H1 (cell line): Measurements from ENCODE around the gene TSPAN17. TPM values are rescaled to one million over a fixed set of nuclear protein-coding genes. Genes with fewer than 3 reads are reported as not detected.

Experiments
- CTCF ChIA-PET: fragments of 300-600 bp; sonication (Branson Sonifier 250); formaldehyde crosslinking; loops from one replicate; lab custom pipeline; 2021; ENCODE audit not compliant: partially characterized antibody; lab: Charles Lee
- POLR2A ChIA-PET: fragments of 300-600 bp; sonication (Branson Sonifier 250); formaldehyde crosslinking; loops from one replicate; lab custom pipeline; 2021; ENCODE audit warnings: inconsistent platforms; ENCODE audit not compliant: partially characterized antibody; lab: Charles Lee
- DNase-seq, 2 experiments: peaks; one replicate each; pipeline versions ENCODE4 v3.0.0 to v3.0.0-alpha.2; 2010 to 2022; ENCODE audit warnings: low spot score in 2 of 2, low read depth in 1 of 2, mixed read lengths in 1 of 2
- FAIRE-seq: peaks from 2 replicates; lab custom pipeline; 2011; peaks lifted over from hg19 to GRCh38; lab: Jason Lieb, UNC
- H2AFZ ChIP-seq: 2 replicates; pipeline ENCODE4 v1.8.1; 2012; ENCODE audit warnings: low read length, inconsistent platforms
- H2AK5ac ChIP-seq: 2 replicates; pipeline ENCODE4 v1.6.1; 2013; ENCODE audit warnings: low read depth, low read length
- H2BK120ac ChIP-seq: replicated peaks from 2 replicates; pipeline ENCODE3; 2013; ENCODE audit warnings: low read depth, low read length, inconsistent platforms
- H2BK12ac ChIP-seq: 2 replicates; pipeline ENCODE4 v1.6.1; 2013; ENCODE audit warnings: low read depth, low read length
- H2BK15ac ChIP-seq: 2 replicates; pipeline ENCODE4 v1.6.1; 2013; ENCODE audit warnings: low read length
- H2BK20ac ChIP-seq: 2 replicates; pipeline ENCODE4 v1.6.1; 2013; ENCODE audit warnings: low read length
- H2BK5ac ChIP-seq: 2 replicates; pipeline ENCODE4 v1.6.1; 2013; ENCODE audit warnings: low read depth, low read length
- H3K14ac ChIP-seq: 2 replicates; pipeline ENCODE4 v1.6.1; 2013; ENCODE audit warnings: inconsistent platforms; ENCODE audit not compliant: insufficient read length
- H3K18ac ChIP-seq: 2 replicates; pipeline ENCODE4 v1.6.1; 2013; ENCODE audit warnings: low read length; ENCODE audit errors: extremely low read depth
- H3K23ac ChIP-seq: 2 replicates; pipeline ENCODE4 v1.6.1; 2013; ENCODE audit warnings: inconsistent platforms; ENCODE audit not compliant: insufficient read length
- H3K23me2 ChIP-seq: 2 replicates; pipeline ENCODE4 v1.6.1; 2013; ENCODE audit warnings: low read depth, low read length
- H3K27ac ChIP-seq: 2 replicates; pipeline ENCODE4 v1.6.1; 2011; ENCODE audit warnings: low read depth, low read length, inconsistent platforms
- H3K27me3 ChIP-seq, 4 experiments: replicated peaks in 1 of 4; 1 replicate in 1 of 4; 2 replicates in 3 of 4; pipeline versions ENCODE4 v1.6.1 to v1.8.1; 2011 to 2013; ENCODE audit warnings: low read length in 3 of 4, mild to moderate bottlenecking in 3 of 4, inconsistent platforms in 2 of 4, mixed read lengths in 2 of 4, moderate library complexity in 1 of 4; ENCODE audit not compliant: control insufficient read depth in 3 of 4, insufficient read depth in 3 of 4; ENCODE audit errors: extremely low read depth in 1 of 4
- H3K36me3 ChIP-seq, 4 experiments: 2 replicates each; pipeline versions ENCODE4 v1.6.1 to v1.8.1; 2011 to 2013; ENCODE audit warnings: mild to moderate bottlenecking in 4 of 4, low read length in 3 of 4, moderate library complexity in 2 of 4, control low read depth in 1 of 4, inconsistent platforms in 1 of 4; ENCODE audit not compliant: insufficient read depth in 4 of 4, control insufficient read depth in 2 of 4
- H3K4ac ChIP-seq: replicated peaks from 2 replicates; pipeline ENCODE3; 2013; ENCODE audit warnings: low read length, low read depth, mixed read lengths, inconsistent platforms; ENCODE audit not compliant: insufficient read length
- H3K4me1 ChIP-seq, 4 experiments: replicated peaks in 1 of 4; 1 replicate in 1 of 4; 2 replicates in 3 of 4; pipeline versions ENCODE4 v1.6.1 to v1.8.1; 2011 to 2013; ENCODE audit warnings: low read length in 3 of 4, inconsistent platforms in 2 of 4, mixed read lengths in 1 of 4; ENCODE audit not compliant: insufficient read depth in 4 of 4, control insufficient read depth in 3 of 4
- H3K4me2 ChIP-seq, 2 experiments: 2 replicates each; pipeline versions ENCODE4 v1.6.1 to v1.8.1; 2011 to 2013; ENCODE audit warnings: low read depth in 2 of 2, low read length in 2 of 2, control low read depth in 1 of 2, inconsistent platforms in 1 of 2, mild to moderate bottlenecking in 1 of 2; ENCODE audit not compliant: insufficient read depth in 1 of 2
- H3K4me3 ChIP-seq, 4 experiments: fragments of 200-600, 300-600 bp in 1 of 4; sonication (generic), shearing (Covaris generic), sonication (Bioruptor Twin) in 1 of 4; 2 replicates each; pipeline versions ENCODE4 v1.5.1 to v1.8.1; 2011 to 2016; ENCODE audit warnings: low read length in 4 of 4, low read depth in 3 of 4, control low read depth in 2 of 4, inconsistent platforms in 2 of 4, mild to moderate bottlenecking in 2 of 4, mixed read lengths in 1 of 4, moderate library complexity in 1 of 4; ENCODE audit not compliant: insufficient read depth in 2 of 4; ENCODE audit errors: extremely low read depth in 1 of 4
- H3K56ac ChIP-seq: replicated peaks from 2 replicates; pipeline ENCODE3; 2013; ENCODE audit warnings: low read depth, mild to moderate bottlenecking, mixed read lengths, low read length, inconsistent platforms; ENCODE audit not compliant: insufficient read length
- H3K79me1 ChIP-seq: 2 replicates; pipeline ENCODE4 v1.6.1; 2013; ENCODE audit warnings: low read depth, low read length, control low read depth
- H3K79me2 ChIP-seq, 2 experiments: 2 replicates each; pipeline versions ENCODE4 v1.6.1 to v1.8.1; 2012 to 2013; ENCODE audit warnings: low read length in 2 of 2, mild to moderate bottlenecking in 2 of 2, inconsistent platforms in 1 of 2; ENCODE audit not compliant: insufficient read depth in 2 of 2, control insufficient read depth in 1 of 2
- H3K9ac ChIP-seq, 4 experiments: replicated peaks in 1 of 4; 1 replicate in 1 of 4; 2 replicates in 3 of 4; pipeline versions ENCODE4 v1.6.1 to v1.8.1; 2011 to 2013; ENCODE audit warnings: low read depth in 3 of 4, low read length in 3 of 4, control low read depth in 2 of 4, mild to moderate bottlenecking in 2 of 4, moderate library complexity in 2 of 4, inconsistent platforms in 1 of 4; ENCODE audit errors: extremely low read depth in 1 of 4
- H3K9me3 ChIP-seq, 2 experiments: 2 replicates each; pipeline versions ENCODE4 v1.6.1 to v1.8.1; 2012 to 2013; ENCODE audit warnings: mild to moderate bottlenecking in 2 of 2, moderate library complexity in 2 of 2, control low read depth in 1 of 2, inconsistent platforms in 1 of 2, low read depth in 1 of 2, low read length in 1 of 2, mixed read lengths in 1 of 2; ENCODE audit not compliant: insufficient read depth in 2 of 2
- H4K20me1 ChIP-seq, 2 experiments: replicated peaks in 1 of 2; 2 replicates each; pipeline versions ENCODE3 to v1.8.1; 2011 to 2013; ENCODE audit warnings: inconsistent platforms in 2 of 2, low read length in 2 of 2, mild to moderate bottlenecking in 1 of 2; ENCODE audit not compliant: insufficient read depth in 2 of 2, control insufficient read depth in 1 of 2
- H4K5ac ChIP-seq: 2 replicates; pipeline ENCODE4 v1.6.1; 2013; ENCODE audit warnings: low read length, low read depth, mixed read lengths, inconsistent platforms; ENCODE audit not compliant: insufficient read length
- H4K8ac ChIP-seq: 2 replicates; pipeline ENCODE4 v1.8.0; 2013; ENCODE audit warnings: mild to moderate bottlenecking, moderate library complexity, low read length, inconsistent platforms; ENCODE audit not compliant: insufficient read depth; ENCODE audit errors: extremely low read depth
- H4K91ac ChIP-seq: replicated peaks from 2 replicates; pipeline ENCODE3; 2013; ENCODE audit warnings: low read length, mixed read lengths, inconsistent platforms; ENCODE audit not compliant: insufficient read length
- ASH2L ChIP-seq: fragments of 200-600, 300-600 bp; sonication (generic); IDR thresholded peaks from one replicate; pipeline ENCODE4 v1.7.1; 2017; ENCODE audit warnings: low read length
- CHD1 ChIP-seq: IDR thresholded peaks from 2 replicates; pipeline ENCODE4 v1.6.1; 2012; ENCODE audit warnings: low read depth, low read length, improper control_type of control experiment
- EZH2 ChIP-seq: fragments of 200-600 bp; sonication (generic); IDR thresholded peaks from 2 replicates; pipeline ENCODE4 v1.7.1; 2012; ENCODE audit warnings: low read depth, mild to moderate bottlenecking, moderate library complexity, low read length, inconsistent platforms; ENCODE audit not compliant: severe bottlenecking
- FOSL1 ChIP-seq: IDR thresholded peaks from 2 replicates; pipeline ENCODE4 v1.6.1; 2011; ENCODE audit warnings: mild to moderate bottlenecking, low read depth, low read length, moderate library complexity; ENCODE audit not compliant: insufficient read depth
- POU5F1 ChIP-seq: IDR thresholded peaks from 2 replicates; pipeline ENCODE4 v1.6.1; 2011; ENCODE audit warnings: low read depth, mild to moderate bottlenecking, low read length, moderate library complexity
- SIN3A ChIP-seq, 2 experiments: IDR thresholded peaks in 1 of 2; conservative IDR thresholded peaks in 1 of 2; 2 replicates each; pipeline ENCODE4 v1.6.1; 2011 to 2012; ENCODE audit warnings: low read length in 2 of 2, improper control_type of control experiment in 1 of 2, low read depth in 1 of 2, mild to moderate bottlenecking in 1 of 2
- SP1 ChIP-seq: IDR thresholded peaks from 2 replicates; pipeline ENCODE4 v1.6.1; 2011; ENCODE audit warnings: low read depth, low read length
- TEAD4 ChIP-seq: IDR thresholded peaks from 2 replicates; pipeline ENCODE4 v1.6.1; 2012; ENCODE audit warnings: low read depth, low read length, inconsistent platforms, mixed read lengths
- WGBS, 2 experiments: shearing (Covaris generic) in 1 of 2; methylation state at CpG; one replicate each; pipeline versions ENCODE4 v1.1.6 to v1.1.7; 2013 to 2015; ENCODE audit warnings: low lambda C conversion rate in 2 of 2, mixed read lengths in 2 of 2, inconsistent platforms in 1 of 2, low coverage in 1 of 2, missing lambda C conversion rate in 1 of 2; ENCODE audit not compliant: insufficient replicate concordance in 2 of 2, insufficient coverage in 1 of 2, insufficient read length in 1 of 2; ENCODE audit errors: extremely low coverage in 1 of 2, missing lambda C conversion rate in 1 of 2; 5-methylcytosine and 5-hydroxymethylcytosine counted together
- polyA plus RNA-seq, 7 experiments: library from polyadenylated mRNA; depleted of rRNA in 3 of 7; stranded (reverse) in 5 of 7; unstranded in 2 of 7; fragments of >200 nt in 5 of 7; fragments of 200-250 nt in 2 of 7; gene quantifications; 1 replicate in 5 of 7; 2 replicates in 1 of 7; 4 replicates in 1 of 7; pipeline versions ENCODE4 v1.2.1 to v1.2.3, GENCODE V29; 2011 to 2013; ENCODE audit warnings: missing spikeins in 2 of 7, mixed read lengths in 2 of 7
- total RNA-seq: library from RNA; stranded (reverse); fragmentation: NEBNext Ultra II Directional; extraction: Animal tissue kit (Norgen Biotek cat#: 25700); gene quantifications from 2 replicates; pipeline ENCODE4 v1.2.1, GENCODE V29; 2021

Gene TSPAN17
- total and polyA plus RNA-seq, 2 of the 8 experiments (the other 6 are each of a cell fraction or from before 2014, with no cell fraction given) = 41.5 to 53.7 TPM

- Histone ChIP-seq H4K8ac (no peak overlapping the region), H3K79me1 (no peaks in the 10 kb centered on the region), H2BK120ac (no peak overlapping the region), H2AK5ac (no peak overlapping the region), H3K4me3 (no peak overlapping the region), H3K36me3 (no peaks in the 10 kb centered on the region), H3K14ac (no peak overlapping the region), H4K5ac (no peak overlapping the region)
- no peak for DNase-seq
- POLR2A ChIA-PET = interaction anchor here (0.6 kb wide), 1 partner anchor 101 kb away, joined by 4 read pairs; no protein-coding TSS in a partner anchor
- CTCF ChIA-PET = interaction anchor here (1.6 to 1.9 kb wide), 2 partner anchors 30 to 48 kb away, joined by 5 to 7 read pairs; no protein-coding TSS in a partner anchor
- no peak for TF ChIP-seq TEAD4
- TF ChIP-seq POU5F1 = no peak
- no peak for TF ChIP-seq SP1
- TF ChIP-seq FOSL1 = no peak
- no peak for TF ChIP-seq EZH2
- TF ChIP-seq CHD1 = no peak
- TF ChIP-seq SIN3A (conservative IDR thresholded peaks at IDR 0.05 in 1 of 2, IDR thresholded peaks at IDR 0.05 in 1 of 2; ENCODE audit: low read depth in 1 of 2, low read length in 2 of 2) = no peak
- no peak for TF ChIP-seq ASH2L
- TF ChIP-seq, all 59 proteins: peak for 0
- H2BK15ac ChIP-seq = no peak overlapping the region
- no peak overlapping the region for H3K56ac ChIP-seq
- no peaks in the 10 kb centered on the region for H3K79me2 ChIP-seq
- no peak overlapping the region; the same call in 1 of the 2 replicates for H3K27ac ChIP-seq
- H2BK20ac ChIP-seq = no peak overlapping the region
- no peak overlapping the region for H3K4me2 ChIP-seq
- H2BK12ac ChIP-seq = no peak overlapping the region
- peaks cover 16% of the 10 kb centered on the region for H3K23me2 ChIP-seq
- H3K4me1 ChIP-seq = peaks cover 7 to 30% (median 11%) of the 10 kb centered on the region in 4 experiments
- no peak overlapping the region for H3K4ac ChIP-seq
- H2BK5ac ChIP-seq = no peak overlapping the region
- 93% methylated on average over 7 of the region's 7 CpGs; no CpG with 5 or more reads in 1 of the 2 experiments for WGBS, 2 experiments
- FAIRE-seq = no peak
- H4K91ac ChIP-seq = no peak overlapping the region
- no peak overlapping the region for H3K18ac ChIP-seq
- no peaks in the 10 kb centered on the region for H3K9me3 ChIP-seq
- no peak overlapping the region for H2AFZ ChIP-seq
- peaks cover 0 to 4% of the 10 kb centered on the region in 2 experiments for H4K20me1 ChIP-seq
- H3K9ac ChIP-seq = no peak overlapping the region; a peak in 1 of 7 replicates
- no peak overlapping the region for H3K23ac ChIP-seq
- peaks cover 3 to 39% (median 33%) of the 10 kb centered on the region in 4 experiments for H3K27me3 ChIP-seq
These were observed 20.4 kb upstream of the TSPAN17 start for GRCh38 chr5:176626876-176627236.
